GM19324 (cell line): ENCODE measurements around the gene GNGT1.

Experiments used
- ATAC-seq: cut with Tn5 transposase; IDR thresholded peaks from one replicate; pipeline ENCODE4 v1.9.1; 2021; ENCODE audit warnings: mild to moderate bottlenecking, moderate library complexity; ENCODE audit not compliant: unreplicated experiment, low FRiP score

Gene GNGT1

DNA sequence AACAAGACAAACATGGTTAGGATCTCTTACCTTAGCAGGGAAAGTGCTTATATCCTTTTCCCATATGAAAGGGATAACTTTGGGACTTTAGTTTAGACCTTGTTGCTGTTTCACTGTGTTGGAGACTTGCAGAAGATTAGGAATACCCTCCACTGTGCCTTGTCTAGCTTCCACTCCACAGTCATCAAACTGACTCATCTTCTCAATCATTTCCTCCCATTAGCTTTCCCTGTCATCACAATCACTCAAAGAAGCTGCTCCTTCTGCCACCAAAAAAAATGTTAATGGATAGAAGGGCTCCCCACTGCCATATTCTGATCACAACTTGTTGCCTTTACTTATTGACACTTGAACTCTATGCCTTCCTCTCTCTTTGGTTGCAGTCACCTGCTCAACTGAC lies 31.9 kb downstream of the GNGT1 start:
- no peak for ATAC-seq

GRCh38 chr7:93941945-93942344 lies 35.6 kb downstream of the GNGT1 start:
- no peak for ATAC-seq

- ATAC-seq, result no peak
Observed at GRCh38 chr7:93943816-93944540, 37.6 kb downstream of the GNGT1 start.

GRCh38 chr7:93944673-93945072 lies 38.3 kb downstream of the GNGT1 start:
- no peak for ATAC-seq

DNA sequence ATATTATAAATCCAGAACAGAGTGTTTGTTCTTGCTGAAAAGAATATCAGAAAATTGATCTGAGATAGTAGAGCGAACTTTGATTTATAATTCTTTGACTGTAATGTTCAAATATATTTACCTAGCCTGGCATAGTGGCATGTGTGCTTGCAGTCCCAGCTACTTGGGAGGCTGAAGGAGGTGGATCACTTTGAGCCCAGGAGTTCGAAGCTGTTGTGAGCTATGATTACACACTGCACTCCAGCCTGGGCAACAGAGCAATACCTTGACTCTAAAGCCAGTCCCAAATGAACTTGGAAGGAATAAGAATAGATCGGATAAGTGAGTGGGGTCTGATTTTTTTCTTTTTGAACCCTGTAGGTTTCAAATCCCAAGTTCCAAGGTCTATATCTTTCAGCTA lies 38.7 kb downstream of the GNGT1 start:
- no peak for ATAC-seq

DNA sequence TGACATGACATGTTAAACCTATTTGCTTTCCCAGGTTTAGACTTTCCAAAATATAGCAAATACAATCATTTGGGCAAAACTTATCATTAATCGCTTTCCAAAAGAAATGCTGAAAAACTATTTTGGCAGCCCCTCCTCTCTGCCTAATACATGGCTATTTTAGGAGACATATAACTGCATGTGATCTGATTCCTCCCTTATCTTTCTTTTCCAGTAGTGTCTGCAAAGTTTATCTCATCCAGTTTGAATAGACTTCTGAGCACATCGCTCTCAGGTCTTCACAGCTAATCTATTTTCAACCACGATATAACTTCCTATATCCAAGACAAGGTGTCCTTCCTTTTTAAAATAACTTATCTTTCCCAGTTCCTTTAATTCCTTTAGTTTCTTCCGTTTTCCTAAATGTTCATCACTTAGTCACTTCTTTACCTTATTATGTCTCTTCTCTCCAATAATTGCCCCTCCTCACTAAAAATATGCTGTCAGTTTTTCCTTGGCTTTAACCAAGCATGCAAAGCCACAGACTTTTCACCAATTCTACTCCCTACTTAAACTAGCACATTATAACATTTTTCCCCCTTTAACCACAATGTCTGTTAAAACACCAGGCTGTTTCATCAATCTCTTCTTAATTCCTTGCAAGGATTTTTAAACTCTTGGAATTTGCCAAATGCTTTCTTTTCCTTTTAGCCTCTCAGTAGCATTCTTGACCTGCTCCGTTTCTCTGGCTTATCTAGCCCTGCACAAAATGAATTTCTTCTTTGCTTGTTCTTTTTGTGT lies 39.6 kb downstream of the GNGT1 start:
- ATAC-seq, result no peak

DNA sequence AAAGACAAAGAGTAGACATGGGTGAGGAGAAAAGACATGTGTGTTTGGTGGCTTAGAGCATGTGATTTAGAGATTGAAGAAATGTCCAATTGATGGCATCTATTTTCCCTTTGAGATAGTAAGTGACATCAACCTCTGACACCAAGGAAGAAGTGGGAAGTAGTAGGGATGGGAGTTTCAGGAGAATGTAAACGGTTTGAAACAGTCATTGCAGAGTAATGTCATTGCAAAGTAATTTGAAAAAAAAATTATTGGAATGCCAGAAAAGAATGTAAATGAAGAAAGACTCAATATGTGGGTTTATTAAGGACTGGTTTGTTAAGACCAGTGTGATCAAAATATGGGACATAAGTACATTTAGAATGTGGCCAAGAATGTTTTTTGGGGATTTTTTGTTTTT lies 41.7 kb downstream of the GNGT1 start:
- ATAC-seq, result no peak

DNA sequence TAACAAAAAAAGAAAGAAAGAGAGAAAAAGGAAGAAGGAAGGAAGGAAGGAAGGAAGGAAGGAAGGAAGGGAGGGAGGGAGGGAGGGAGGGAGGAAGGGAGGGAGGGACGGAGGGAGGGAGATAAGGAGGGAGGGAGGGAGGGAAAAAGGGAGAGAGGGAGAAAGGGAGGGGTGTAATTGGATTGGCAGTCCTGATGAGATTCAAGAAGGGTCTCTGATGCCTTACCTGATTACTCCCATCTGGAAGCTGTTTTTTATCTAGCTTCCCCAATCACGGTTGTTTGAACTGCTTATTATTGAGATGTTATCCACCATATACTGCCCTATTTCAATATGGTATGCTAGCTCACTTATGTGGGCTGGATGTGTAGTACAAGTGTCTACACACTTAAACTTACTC lies 42.5 kb downstream of the GNGT1 start:
- ATAC-seq, result no peak

- no peak for ATAC-seq
Observed at GRCh38 chr7:93949423-93949822, 43.1 kb downstream of the GNGT1 start.

GRCh38 chr7:93955304-93955703 lies 48.9 kb downstream of the GNGT1 start:
- no peak for ATAC-seq

GRCh38 chr7:93957767-93958166 lies 51.4 kb downstream of the GNGT1 start:
- ATAC-seq, result no peak

DNA sequence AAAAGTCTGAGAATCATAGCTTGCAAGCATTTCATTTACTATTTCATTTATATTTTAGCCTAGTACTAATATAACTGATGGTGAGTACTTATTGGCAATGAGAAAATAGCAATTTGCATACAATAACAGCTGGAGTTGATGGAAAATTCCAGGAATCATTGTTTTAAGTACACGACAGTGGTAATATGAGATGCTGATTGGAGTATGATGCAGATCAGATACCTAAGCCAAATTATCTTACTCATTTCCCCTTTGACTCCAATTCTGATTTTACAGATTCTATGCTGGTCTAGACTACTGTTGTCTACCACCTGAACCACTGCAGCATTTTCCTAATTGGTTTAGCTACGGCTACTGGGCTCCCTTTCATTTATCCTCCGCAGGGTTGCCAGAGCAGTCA lies 51.8 kb downstream of the GNGT1 start:
- no peak for ATAC-seq

GRCh38 chr7:93958651-93959050 lies 52.3 kb downstream of the GNGT1 start:
- ATAC-seq, result no peak
